Measurements from ENCODE around the gene HDAC4. TPM values are rescaled to one million over a fixed set of nuclear protein-coding genes. Genes with fewer than 3 reads are reported as not detected.
A peak's percentile ranks its signal among the peaks of the same experiment; 100 is the strongest.

HDAC4 gene
- total and polyA plus RNA-seq, 2 experiments from 2014 or later = 9.3 to 10.8 TPM

DNA sequence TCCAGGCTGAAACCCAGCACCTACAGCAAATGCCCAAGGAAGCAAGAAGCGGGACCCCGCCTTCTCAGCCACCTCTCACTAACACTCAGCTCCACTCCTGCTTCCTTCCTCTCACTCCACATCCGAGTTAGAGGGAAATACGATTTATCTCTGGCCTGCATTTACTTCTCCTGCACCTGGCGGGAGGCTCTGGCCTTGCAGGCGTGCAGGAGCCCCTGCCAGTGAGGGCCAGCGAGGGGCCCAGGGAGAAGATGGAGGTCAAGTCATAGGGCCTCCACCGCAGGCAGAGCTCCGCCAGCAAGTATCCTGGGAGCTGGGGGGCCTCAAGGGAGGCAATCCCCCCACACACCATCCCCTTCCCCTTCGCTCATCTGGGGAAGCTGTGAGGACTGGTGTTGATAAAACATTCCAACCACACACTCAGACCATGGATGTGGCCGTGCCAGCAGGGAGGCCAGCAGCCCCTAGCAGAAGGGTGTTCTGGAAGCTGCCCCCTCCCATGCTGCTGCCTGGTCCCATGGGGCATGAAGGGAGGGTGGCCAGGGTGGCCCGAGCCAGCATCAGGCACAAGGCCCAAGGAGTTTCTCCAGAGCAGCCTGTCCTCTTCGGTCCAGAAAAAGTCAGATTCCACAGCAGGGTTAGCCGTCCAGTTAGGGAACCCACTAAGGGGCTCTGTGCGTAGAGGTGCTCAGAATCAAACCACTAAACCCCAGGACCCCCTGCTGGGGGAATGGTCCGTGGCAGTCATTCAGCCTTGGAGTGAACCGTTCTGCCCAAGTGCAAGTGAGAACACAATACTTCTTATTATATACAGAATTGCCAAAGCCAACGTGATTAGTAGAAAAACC, 91.2 kb downstream of the HDAC4 start:
- TF ChIP-seq EZH2phosphoT487 (IDR thresholded peaks at IDR 0.05; ENCODE audit: low read depth, severe bottlenecking, unreplicated experiment) (no peak), EZH2 (IDR thresholded peaks at IDR 0.05; ENCODE audit: borderline replicate concordance) (no peak)
- TF ChIP-seq, protein P1, sequence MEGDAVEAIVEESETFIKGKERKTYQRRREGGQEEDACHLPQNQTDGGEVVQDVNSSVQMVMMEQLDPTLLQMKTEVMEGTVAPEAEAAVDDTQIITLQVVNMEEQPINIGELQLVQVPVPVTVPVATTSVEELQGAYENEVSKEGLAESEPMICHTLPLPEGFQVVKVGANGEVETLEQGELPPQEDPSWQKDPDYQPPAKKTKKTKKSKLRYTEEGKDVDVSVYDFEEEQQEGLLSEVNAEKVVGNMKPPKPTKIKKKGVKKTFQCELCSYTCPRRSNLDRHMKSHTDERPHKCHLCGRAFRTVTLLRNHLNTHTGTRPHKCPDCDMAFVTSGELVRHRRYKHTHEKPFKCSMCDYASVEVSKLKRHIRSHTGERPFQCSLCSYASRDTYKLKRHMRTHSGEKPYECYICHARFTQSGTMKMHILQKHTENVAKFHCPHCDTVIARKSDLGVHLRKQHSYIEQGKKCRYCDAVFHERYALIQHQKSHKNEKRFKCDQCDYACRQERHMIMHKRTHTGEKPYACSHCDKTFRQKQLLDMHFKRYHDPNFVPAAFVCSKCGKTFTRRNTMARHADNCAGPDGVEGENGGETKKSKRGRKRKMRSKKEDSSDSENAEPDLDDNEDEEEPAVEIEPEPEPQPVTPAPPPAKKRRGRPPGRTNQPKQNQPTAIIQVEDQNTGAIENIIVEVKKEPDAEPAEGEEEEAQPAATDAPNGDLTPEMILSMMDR (IDR thresholded peaks at IDR 0.05; ENCODE audit: poor library complexity) = no peak
- no peaks in the 10 kb centered on the region for H3K36me3 ChIP-seq (replicated peaks; ENCODE audit: insufficient read depth, low read depth)
- no peaks in the 10 kb centered on the region for H3K9me3 ChIP-seq (ENCODE audit: low read depth)
- H3K27me3 ChIP-seq = no peaks in the 10 kb centered on the region
- no peak overlapping the region for H3K4me3 ChIP-seq
- WGBS (ENCODE audit: low lambda C conversion rate, missing lambda C conversion rate) = 73% methylated on average over 17 of the region's 18 CpGs
- H3K4me2 ChIP-seq = peak overlapping the region; percentile 68
- peaks cover 87% of the 10 kb centered on the region for H3K79me2 ChIP-seq
- no peak for DNase-seq (ENCODE audit: low spot score)
- no peaks in the 10 kb centered on the region for H3K9me2 ChIP-seq (replicated peaks; ENCODE audit: insufficient read depth)
- H3K27ac ChIP-seq = peak overlapping the region; percentile 88
- no peak overlapping the region for H2AFZ ChIP-seq
- H4K20me1 ChIP-seq (ENCODE audit: insufficient read depth, poor library complexity, severe bottlenecking) = no peaks in the 10 kb centered on the region
- peaks cover 56% of the 10 kb centered on the region for H3K4me1 ChIP-seq (ENCODE audit: insufficient read depth)

DNA sequence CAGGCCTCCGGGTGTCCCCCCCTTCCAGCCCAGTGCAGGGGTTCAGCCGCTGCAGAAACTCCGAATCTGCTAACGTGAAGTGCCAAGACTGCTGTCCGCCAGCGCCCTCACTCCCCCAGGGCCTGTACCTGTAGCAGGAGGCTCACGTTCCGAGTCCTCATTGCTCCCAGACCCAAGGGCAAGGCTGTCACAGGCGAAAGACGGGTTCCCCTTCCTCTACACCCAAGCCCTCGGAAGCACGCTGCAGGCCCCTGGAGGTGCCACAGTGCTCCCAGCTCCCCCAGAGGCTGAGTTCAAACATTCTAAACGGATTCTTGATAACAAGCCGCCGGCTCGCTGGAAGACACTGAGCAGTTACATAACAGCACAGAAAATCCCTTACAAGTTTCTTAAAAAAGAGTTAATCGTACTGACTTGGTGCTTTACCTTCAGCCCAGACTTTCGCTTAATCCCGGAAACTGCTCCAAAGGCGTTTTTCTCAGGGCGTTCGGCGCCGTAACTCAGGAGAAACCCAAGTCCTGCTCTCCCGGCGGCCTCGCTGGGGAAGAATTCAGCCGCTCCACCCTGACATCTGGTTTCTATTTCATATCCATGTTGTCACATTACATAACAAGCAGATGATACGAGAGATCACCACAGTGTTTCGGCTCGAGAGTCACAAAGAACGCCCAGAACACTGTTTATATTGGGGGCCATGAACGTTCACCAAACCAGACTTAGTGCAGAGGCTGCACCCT, 92.0 kb downstream of the HDAC4 start:
- Histone ChIP-seq H3K4me2 (peak overlapping the region; percentile 68), H3K27ac (peak overlapping the region; percentile 88), H2AFZ (no peak overlapping the region), H3K9me3 (ENCODE audit: low read depth) (no peaks in the 10 kb centered on the region), H3K4me3 (no peak overlapping the region), H4K20me1 (ENCODE audit: insufficient read depth, poor library complexity, severe bottlenecking) (no peaks in the 10 kb centered on the region), H3K27me3 (no peaks in the 10 kb centered on the region), H3K4me1 (ENCODE audit: insufficient read depth) (peaks cover 64% of the 10 kb centered on the region), H3K79me2 (peaks cover 84% of the 10 kb centered on the region), H3K36me3 (replicated peaks; ENCODE audit: insufficient read depth, low read depth) (no peaks in the 10 kb centered on the region), H3K9me2 (replicated peaks; ENCODE audit: insufficient read depth) (no peaks in the 10 kb centered on the region)
- DNase-seq (ENCODE audit: low spot score) = peak; percentile 60
- 38% methylated on average over 33 of the region's 33 CpGs for WGBS (ENCODE audit: low lambda C conversion rate, missing lambda C conversion rate)
- TF ChIP-seq, protein P1 (IDR thresholded peaks at IDR 0.05; ENCODE audit: poor library complexity) = peak; percentile 16
- TF ChIP-seq EZH2 (IDR thresholded peaks at IDR 0.05; ENCODE audit: borderline replicate concordance) (no peak), EZH2phosphoT487 (IDR thresholded peaks at IDR 0.05; ENCODE audit: low read depth, severe bottlenecking, unreplicated experiment) (no peak)

DNA sequence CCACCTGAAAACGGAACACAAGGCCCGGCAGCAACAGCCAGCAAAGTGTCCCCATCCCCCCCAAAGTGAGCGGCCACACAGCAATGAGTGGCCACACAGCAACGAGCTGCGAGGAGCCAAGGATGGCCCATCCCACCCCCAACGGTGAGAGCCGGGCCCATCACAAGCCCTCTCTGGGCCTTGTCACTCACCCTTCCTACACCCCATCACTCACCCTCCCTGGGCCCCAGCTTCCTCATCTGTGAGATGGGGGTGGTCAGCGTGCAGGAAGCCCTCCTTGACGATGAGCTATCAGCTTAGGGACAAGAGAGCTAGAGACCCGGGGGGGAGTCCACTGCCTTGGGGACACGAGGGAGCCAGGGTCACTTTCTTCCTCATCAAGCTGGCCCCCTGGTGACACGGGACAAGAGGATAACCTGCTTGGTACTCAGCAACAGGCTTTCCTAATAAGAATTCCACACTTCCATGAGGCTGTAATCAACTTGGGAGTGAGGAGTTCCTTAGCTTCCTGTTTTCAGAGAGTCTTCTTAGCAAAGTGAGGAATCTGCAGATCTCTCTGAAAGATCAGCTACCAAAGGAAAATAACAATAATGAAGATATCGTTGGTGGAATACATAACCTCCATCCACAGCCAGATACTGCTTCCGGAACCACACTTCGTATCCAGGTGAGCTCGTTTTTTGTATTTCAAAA, 92.8 kb downstream of the HDAC4 start:
- DNase-seq (ENCODE audit: low spot score) = no peak
- peak overlapping the region; percentile 88 for H3K27ac ChIP-seq
- no peaks in the 10 kb centered on the region for H3K27me3 ChIP-seq
- no peaks in the 10 kb centered on the region for H3K9me2 ChIP-seq (replicated peaks; ENCODE audit: insufficient read depth)
- WGBS (ENCODE audit: low lambda C conversion rate, missing lambda C conversion rate) = 82% methylated on average over 14 of the region's 16 CpGs
- TF ChIP-seq, protein P1 (IDR thresholded peaks at IDR 0.05; ENCODE audit: poor library complexity) = no peak
- no peak for TF ChIP-seq EZH2phosphoT487 (IDR thresholded peaks at IDR 0.05; ENCODE audit: low read depth, severe bottlenecking, unreplicated experiment)
- TF ChIP-seq EZH2 (IDR thresholded peaks at IDR 0.05; ENCODE audit: borderline replicate concordance) = no peak
- H3K9me3 ChIP-seq (ENCODE audit: low read depth) = no peaks in the 10 kb centered on the region
- H3K4me1 ChIP-seq (ENCODE audit: insufficient read depth) = peaks cover 69% of the 10 kb centered on the region
- no peak overlapping the region for H3K4me3 ChIP-seq
- H3K79me2 ChIP-seq = peaks cover 84% of the 10 kb centered on the region
- no peak overlapping the region for H2AFZ ChIP-seq
- H3K4me2 ChIP-seq = peak overlapping the region; percentile 68
- H4K20me1 ChIP-seq (ENCODE audit: insufficient read depth, poor library complexity, severe bottlenecking) = no peaks in the 10 kb centered on the region
- no peaks in the 10 kb centered on the region for H3K36me3 ChIP-seq (replicated peaks; ENCODE audit: insufficient read depth, low read depth)
